Measurements from ENCODE around the gene CCDC177.
A peak's percentile ranks its signal among the peaks of the same experiment; 100 is the strongest.

The CCDC177 gene

GRCh38 chr14:69616408-69616773 is 41.7 kb upstream of the CCDC177 start:
- peak overlapping the region; percentile 70 for H3K27ac ChIP-seq (replicated peaks)
- no peak for DNase-seq (ENCODE audit: low read depth in 1 of 2, low spot score in 1 of 2)
- H3K27me3 ChIP-seq (ENCODE audit: insufficient read depth, poor library complexity, severe bottlenecking), result no peaks in the 10 kb centered on the region
- no peak overlapping the region for H3K4me3 ChIP-seq (replicated peaks; ENCODE audit: insufficient read depth, low read length)
- TF ChIP-seq REST (IDR thresholded peaks at IDR 0.05; ENCODE audit: insufficient replicate concordance, low read depth) (no peak), POLR2AphosphoS5 (IDR thresholded peaks at IDR 0.05; ENCODE audit: low read depth) (no peak), CTCF (IDR thresholded peaks at IDR 0.05; ENCODE audit: insufficient read depth, low read length) (no peak), GABPA (IDR thresholded peaks at IDR 0.05; ENCODE audit: low read depth) (no peak), SPI1 (IDR thresholded peaks at IDR 0.05; ENCODE audit: borderline replicate concordance, low read depth) (no peak)

DNA sequence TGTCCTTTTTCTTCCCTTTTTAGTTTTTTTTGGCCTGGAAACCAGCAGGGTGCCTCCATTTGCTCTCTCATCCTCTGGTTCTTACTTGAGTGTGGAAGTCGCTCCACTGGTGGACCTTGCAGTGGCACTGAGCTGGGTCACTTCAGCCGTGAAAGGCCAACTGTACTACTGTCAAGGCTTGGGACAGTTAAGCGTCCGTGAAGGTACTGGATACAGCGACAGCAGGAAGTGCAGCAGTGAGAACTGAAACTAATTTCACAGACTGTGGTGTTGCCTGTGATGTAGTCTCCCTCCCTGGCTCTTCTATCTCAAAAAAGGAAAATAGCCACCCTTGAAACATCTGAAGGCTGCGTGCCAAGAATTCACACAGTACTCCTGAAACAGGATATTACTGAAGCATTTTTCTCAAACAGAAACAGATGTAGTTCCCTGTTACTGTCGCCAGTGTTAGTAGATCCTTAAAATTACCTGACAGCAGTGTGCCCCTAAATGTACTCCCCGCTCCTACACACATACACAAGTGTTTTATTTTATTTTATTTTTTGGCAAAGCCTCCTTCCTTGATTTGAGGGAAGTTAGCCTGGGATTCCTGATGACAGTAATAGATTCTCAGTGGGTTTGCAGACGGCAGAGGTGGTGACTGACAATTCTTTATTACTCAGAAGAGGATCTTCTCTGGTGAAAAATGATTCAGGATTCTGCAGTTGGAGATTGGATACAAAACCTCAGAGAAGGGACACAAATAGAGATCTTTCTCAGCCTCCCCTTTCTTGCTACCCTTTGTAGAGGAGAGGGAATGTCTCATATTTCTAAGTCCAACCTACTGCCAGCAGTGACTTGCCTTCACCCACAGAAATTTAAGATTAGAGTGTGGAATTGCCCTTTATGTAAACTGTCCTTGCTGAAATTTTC is 41.1 kb upstream of the CCDC177 start:
- no peak overlapping the region for H3K4me3 ChIP-seq (replicated peaks; ENCODE audit: insufficient read depth, low read length)
- TF ChIP-seq SPI1 (IDR thresholded peaks at IDR 0.05; ENCODE audit: borderline replicate concordance, low read depth), result peak; percentile 7; the same call in 1 of the 2 replicates
- TF ChIP-seq CTCF (IDR thresholded peaks at IDR 0.05; ENCODE audit: insufficient read depth, low read length), result no peak
- no peak for TF ChIP-seq POLR2AphosphoS5 (IDR thresholded peaks at IDR 0.05; ENCODE audit: low read depth)
- DNase-seq (ENCODE audit: low read depth in 1 of 2, low spot score in 1 of 2), result peak in 1 of 2 experiments; percentile 53
- peak overlapping the region; percentile 70 for H3K27ac ChIP-seq (replicated peaks)
- no peaks in the 10 kb centered on the region for H3K27me3 ChIP-seq (ENCODE audit: insufficient read depth, poor library complexity, severe bottlenecking)

DNA sequence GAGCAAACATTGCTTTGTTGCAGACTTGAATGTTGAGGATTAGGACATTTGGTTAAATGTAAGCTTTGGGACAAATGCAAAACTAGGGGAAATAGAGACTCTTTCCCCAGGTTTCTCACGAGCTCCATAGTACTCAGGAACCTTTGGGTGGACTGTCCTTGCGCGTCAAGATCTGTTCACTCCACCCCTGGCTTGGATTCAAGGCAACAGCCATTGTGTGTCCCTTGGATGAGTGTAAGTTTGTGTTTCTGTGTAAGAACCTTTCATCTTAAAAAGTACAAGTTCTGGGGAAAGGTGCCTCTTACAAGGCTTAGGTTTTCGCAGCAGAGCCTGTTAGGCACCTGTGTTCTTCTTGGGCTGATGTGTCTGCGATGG is 40.4 kb upstream of the CCDC177 start:
- Histone ChIP-seq H3K4me3 (replicated peaks; ENCODE audit: insufficient read depth, low read length) (no peak overlapping the region), H3K27ac (replicated peaks) (peak overlapping the region; percentile 70)

More for the DNA sequence above, 40.4 kb upstream of the CCDC177 start:
- no peaks in the 10 kb centered on the region for H3K27me3 ChIP-seq (ENCODE audit: insufficient read depth, poor library complexity, severe bottlenecking)
- DNase-seq (ENCODE audit: low read depth in 1 of 2, low spot score in 1 of 2), result no peak
- no peak for TF ChIP-seq GABPA (IDR thresholded peaks at IDR 0.05; ENCODE audit: low read depth)
- TF ChIP-seq REST (IDR thresholded peaks at IDR 0.05; ENCODE audit: insufficient replicate concordance, low read depth), result no peak
- no peak for TF ChIP-seq POLR2AphosphoS5 (IDR thresholded peaks at IDR 0.05; ENCODE audit: low read depth)
- TF ChIP-seq SPI1 (IDR thresholded peaks at IDR 0.05; ENCODE audit: borderline replicate concordance, low read depth), result no peak
- no peak for TF ChIP-seq CTCF (IDR thresholded peaks at IDR 0.05; ENCODE audit: insufficient read depth, low read length)

Data from HL-60 (cell line).